GM12873 (cell line): ENCODE data around the gene DGKB.

Source experiments
- TF ChIP-seq, protein P1 (sequence below): IDR thresholded peaks from 2 replicates; pipeline ENCODE4 v1.5.1; 2012; ENCODE audit warnings: low read depth, mild to moderate bottlenecking, moderate library complexity, low read length, control low read depth; ENCODE audit not compliant: insufficient read depth; ENCODE audit errors: missing control alignments

DGKB gene

DNA sequence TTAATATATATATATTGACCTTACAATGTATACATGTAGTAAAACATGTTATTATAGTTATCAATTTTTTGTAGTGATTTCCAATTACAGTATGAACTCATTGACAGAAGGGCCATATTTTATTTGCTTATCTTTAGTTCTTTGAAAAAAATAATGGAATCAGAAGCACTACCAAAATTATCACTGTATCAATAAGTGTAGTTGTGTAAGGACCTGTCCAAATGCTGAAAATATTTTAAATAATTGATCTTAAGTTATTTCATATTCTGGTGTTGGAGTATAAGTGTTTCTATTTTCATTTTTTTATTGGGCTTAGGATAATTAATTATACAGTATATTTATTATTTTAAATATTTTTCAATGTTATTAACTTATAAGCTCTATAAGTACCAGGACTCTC, 8.5 kb upstream of the DGKB start:
- TF ChIP-seq, protein P1, sequence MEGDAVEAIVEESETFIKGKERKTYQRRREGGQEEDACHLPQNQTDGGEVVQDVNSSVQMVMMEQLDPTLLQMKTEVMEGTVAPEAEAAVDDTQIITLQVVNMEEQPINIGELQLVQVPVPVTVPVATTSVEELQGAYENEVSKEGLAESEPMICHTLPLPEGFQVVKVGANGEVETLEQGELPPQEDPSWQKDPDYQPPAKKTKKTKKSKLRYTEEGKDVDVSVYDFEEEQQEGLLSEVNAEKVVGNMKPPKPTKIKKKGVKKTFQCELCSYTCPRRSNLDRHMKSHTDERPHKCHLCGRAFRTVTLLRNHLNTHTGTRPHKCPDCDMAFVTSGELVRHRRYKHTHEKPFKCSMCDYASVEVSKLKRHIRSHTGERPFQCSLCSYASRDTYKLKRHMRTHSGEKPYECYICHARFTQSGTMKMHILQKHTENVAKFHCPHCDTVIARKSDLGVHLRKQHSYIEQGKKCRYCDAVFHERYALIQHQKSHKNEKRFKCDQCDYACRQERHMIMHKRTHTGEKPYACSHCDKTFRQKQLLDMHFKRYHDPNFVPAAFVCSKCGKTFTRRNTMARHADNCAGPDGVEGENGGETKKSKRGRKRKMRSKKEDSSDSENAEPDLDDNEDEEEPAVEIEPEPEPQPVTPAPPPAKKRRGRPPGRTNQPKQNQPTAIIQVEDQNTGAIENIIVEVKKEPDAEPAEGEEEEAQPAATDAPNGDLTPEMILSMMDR: no peak

DNA sequence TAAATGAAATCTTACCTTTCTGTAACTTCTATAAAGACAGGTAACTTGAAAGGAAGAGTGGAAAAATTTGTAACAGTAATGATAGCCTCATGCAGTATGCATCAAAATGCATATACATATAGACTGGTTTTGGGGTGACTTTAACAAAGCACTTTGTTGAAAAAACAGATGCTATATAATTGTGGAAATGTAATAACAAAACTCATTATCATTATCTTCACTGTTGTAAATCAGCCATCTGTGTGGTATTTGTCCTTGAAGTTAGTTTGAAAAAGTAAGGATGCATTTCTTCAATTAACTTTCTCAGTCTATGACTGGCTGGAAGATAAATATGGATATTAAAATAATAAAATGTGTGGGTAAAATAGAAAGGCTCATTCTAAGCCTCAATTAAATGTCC, 6.1 kb upstream of the DGKB start:
- TF ChIP-seq, protein P1: no peak

DNA sequence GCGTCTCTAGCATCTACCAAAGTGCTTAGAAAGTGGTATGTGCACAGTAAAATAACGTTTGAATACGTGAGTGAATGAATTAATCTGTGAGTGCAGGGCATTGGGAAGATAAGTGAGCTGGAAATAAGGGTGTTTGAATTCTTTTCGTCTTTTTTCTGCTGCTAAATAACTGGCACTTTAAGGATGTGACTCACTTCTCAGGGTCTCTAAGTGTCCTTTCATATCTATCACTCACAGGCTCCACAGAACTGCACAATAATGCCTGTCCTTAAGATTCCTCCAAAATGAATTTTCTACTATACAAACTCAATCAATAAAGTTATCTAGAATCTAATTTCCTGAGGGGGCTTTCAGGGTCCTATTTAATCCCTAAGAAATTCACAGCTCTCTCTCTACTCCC, 3.2 kb upstream of the DGKB start:
- TF ChIP-seq, protein P1: no peak

DNA sequence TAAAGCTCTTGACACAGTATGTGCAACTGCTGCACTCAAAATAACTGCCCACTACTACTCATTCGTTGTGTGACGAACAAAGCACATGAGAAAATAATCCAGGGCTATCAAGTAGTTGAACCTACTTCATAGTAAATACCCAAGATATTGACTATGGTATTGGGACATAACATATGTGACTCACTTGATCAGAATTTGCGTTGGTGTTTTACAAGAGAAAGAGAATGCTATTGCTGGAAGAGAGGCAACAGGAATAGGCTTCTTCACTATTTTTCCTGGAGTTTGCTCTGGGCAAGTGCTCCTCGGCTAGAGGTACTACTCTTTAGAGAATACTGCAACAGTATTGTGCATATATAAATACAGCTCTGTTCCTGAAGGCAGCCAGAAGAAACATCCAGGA, 2.5 kb downstream of the DGKB start:
- TF ChIP-seq, protein P1: no peak

DNA sequence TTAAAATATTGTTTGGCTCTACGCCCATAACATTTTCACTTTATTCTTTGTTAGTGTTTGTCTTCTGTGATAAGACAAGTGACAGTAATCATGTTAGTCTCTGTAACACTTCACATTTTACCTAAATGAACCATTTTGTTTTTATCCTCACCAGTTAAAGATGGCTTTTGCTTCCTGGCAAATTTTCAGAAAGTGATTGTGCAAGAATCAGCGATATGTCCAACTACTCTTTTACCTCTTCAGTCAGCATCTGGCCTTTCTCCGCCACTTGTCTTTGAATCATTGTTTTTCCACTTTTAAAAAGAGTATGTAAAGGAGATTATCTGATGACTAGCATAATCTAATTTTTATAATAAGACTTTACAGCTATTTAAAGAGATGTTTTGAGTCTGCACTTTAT, 3.5 kb downstream of the DGKB start:
- TF ChIP-seq, protein P1: no peak

DNA sequence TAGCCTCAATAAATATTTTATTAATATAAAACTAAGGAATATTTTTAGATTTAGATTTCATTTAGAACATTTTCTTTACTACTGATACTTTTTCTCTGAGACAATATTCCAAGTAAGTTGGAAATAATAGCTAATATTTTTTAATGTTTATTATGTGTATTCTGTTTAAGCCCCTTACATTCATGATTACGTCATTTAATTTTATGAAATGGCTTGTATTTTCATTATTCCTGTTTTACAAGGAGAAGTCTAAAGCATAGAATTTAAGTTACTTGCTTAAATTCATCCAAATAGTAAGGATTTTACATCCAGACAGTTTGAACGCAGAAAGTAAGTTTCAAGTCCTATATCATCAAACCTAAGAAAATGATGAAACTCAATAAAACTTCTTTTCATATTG, 6.1 kb downstream of the DGKB start:
- TF ChIP-seq, protein P1: no peak

DNA sequence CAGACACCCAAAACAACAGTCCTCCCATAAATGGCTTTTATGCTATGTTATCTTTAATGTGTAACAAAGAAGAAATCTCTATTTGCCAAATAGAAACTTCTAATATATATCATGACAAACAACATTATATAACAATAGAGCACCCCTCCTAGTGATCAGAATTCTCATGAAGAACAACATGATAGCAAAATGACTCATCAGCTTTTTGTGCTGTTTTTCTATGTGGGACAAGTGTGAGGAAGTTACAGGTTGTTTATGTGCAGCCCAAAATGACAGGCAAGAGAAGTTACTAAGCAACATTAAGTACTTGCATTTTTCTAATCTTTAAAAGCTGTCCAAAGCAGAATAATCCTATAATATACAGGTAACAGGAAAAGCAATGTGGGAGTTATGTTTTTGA, 7.7 kb downstream of the DGKB start:
- TF ChIP-seq, protein P1: no peak
